GM23338 (cell line): ENCODE measurements around the gene TESMIN.

ENCODE experiments used
- NANOG ChIP-seq: IDR thresholded peaks from 2 replicates; pipeline ENCODE4 v1.6.1; 2016; ENCODE audit warnings: antibody characterized with exemption, borderline replicate concordance
- ZNF114 ChIP-seq: fragments of 250-450 bp; sonication (Bioruptor Pico); IDR thresholded peaks from 2 replicates; pipeline ENCODE4 v1.5.0; 2020; ENCODE audit warnings: mild to moderate bottlenecking, moderate library complexity
- TF ChIP-seq, protein P1 (sequence below), 2 experiments: fragments of 200-600 bp in 1 of 2; sonication (generic) in 1 of 2; conservative IDR thresholded peaks; 2 replicates each; pipeline versions ENCODE4 v1.5.1 to v1.6.1; 2016 to 2017; ENCODE audit warnings: antibody characterized with exemption in 2 of 2, low read depth in 2 of 2, mild to moderate bottlenecking in 2 of 2, moderate library complexity in 1 of 2
- TF ChIP-seq, protein P2 (sequence below): IDR thresholded peaks from one replicate; pipeline ENCODE4 v1.6.1; 2018; ENCODE audit warnings: antibody characterized with exemption; ENCODE audit not compliant: unreplicated experiment

DNA sequence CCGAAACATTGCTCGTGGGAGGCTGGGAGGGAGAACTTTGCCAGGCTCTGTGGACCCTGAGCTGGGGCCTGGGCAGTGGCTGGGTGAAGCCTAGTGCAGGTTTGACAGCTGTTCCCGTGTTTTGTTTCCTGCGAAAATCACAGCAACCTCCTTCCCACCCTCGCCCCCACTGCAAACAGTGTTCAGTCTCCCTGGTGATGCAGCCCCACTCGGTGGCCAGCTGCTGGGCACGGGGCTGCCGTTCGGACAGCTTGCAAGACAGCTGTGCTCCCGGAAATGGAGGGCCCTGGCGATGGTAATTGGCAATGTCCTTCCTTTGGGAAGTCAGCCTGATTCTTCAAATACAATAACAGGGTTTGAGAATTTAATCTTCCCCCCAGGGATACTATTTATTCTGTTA lies 77.3 kb downstream of the TESMIN start:
- TF ChIP-seq, protein P1, sequence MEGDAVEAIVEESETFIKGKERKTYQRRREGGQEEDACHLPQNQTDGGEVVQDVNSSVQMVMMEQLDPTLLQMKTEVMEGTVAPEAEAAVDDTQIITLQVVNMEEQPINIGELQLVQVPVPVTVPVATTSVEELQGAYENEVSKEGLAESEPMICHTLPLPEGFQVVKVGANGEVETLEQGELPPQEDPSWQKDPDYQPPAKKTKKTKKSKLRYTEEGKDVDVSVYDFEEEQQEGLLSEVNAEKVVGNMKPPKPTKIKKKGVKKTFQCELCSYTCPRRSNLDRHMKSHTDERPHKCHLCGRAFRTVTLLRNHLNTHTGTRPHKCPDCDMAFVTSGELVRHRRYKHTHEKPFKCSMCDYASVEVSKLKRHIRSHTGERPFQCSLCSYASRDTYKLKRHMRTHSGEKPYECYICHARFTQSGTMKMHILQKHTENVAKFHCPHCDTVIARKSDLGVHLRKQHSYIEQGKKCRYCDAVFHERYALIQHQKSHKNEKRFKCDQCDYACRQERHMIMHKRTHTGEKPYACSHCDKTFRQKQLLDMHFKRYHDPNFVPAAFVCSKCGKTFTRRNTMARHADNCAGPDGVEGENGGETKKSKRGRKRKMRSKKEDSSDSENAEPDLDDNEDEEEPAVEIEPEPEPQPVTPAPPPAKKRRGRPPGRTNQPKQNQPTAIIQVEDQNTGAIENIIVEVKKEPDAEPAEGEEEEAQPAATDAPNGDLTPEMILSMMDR (conservative IDR thresholded peaks at IDR 0.05; ENCODE audit: low read depth in 2 of 2), result no peak
- TF ChIP-seq NANOG (no peak), ZNF114 (CRISPR knock-in tag) (no peak)
- TF ChIP-seq, protein P2, sequence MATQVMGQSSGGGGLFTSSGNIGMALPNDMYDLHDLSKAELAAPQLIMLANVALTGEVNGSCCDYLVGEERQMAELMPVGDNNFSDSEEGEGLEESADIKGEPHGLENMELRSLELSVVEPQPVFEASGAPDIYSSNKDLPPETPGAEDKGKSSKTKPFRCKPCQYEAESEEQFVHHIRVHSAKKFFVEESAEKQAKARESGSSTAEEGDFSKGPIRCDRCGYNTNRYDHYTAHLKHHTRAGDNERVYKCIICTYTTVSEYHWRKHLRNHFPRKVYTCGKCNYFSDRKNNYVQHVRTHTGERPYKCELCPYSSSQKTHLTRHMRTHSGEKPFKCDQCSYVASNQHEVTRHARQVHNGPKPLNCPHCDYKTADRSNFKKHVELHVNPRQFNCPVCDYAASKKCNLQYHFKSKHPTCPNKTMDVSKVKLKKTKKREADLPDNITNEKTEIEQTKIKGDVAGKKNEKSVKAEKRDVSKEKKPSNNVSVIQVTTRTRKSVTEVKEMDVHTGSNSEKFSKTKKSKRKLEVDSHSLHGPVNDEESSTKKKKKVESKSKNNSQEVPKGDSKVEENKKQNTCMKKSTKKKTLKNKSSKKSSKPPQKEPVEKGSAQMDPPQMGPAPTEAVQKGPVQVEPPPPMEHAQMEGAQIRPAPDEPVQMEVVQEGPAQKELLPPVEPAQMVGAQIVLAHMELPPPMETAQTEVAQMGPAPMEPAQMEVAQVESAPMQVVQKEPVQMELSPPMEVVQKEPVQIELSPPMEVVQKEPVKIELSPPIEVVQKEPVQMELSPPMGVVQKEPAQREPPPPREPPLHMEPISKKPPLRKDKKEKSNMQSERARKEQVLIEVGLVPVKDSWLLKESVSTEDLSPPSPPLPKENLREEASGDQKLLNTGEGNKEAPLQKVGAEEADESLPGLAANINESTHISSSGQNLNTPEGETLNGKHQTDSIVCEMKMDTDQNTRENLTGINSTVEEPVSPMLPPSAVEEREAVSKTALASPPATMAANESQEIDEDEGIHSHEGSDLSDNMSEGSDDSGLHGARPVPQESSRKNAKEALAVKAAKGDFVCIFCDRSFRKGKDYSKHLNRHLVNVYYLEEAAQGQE, result no peak
